SJCRH30 (cell line): ENCODE data around the gene PSMD13. TPM values are rescaled to one million over a fixed set of nuclear protein-coding genes. Genes with fewer than 3 reads are reported as not detected.
A peak's percentile ranks its signal among the peaks of the same experiment; 100 is the strongest.

ENCODE experiments used
- DNase-seq, 2 experiments: peaks; one replicate each; pipeline ENCODE4 v3.0.0-alpha.2; 2015 to 2020
- H3K27ac ChIP-seq: fragments of 250-450 bp; sonication (Bioruptor Pico); 2 replicates; pipeline ENCODE4 v1.5.1; 2020; ENCODE audit warnings: mild to moderate bottlenecking, moderate library complexity
- H3K27me3 ChIP-seq: fragments of 250-450 bp; sonication (Bioruptor Pico); 2 replicates; pipeline ENCODE4 v1.5.1; 2020; ENCODE audit warnings: mild to moderate bottlenecking, moderate library complexity
- H3K36me3 ChIP-seq: fragments of 250-450 bp; sonication (Bioruptor Pico); 2 replicates; pipeline ENCODE4 v1.5.1; 2020; ENCODE audit warnings: mild to moderate bottlenecking, moderate library complexity
- H3K4me1 ChIP-seq: fragments of 250-450 bp; sonication (Bioruptor Pico); 2 replicates; pipeline ENCODE4 v1.5.1; 2020; ENCODE audit warnings: mild to moderate bottlenecking, moderate library complexity
- H3K4me3 ChIP-seq: fragments of 250-450 bp; sonication (Bioruptor Pico); 2 replicates; pipeline ENCODE4 v1.5.1; 2020; ENCODE audit warnings: mild to moderate bottlenecking, moderate library complexity
- H3K9me3 ChIP-seq: fragments of 250-450 bp; sonication (Bioruptor Pico); replicated peaks from 2 replicates; pipeline ENCODE4 v1.5.1; 2020; ENCODE audit warnings: mild to moderate bottlenecking, moderate library complexity
- total RNA-seq: library from RNA; depleted of rRNA; stranded (reverse); fragments of >200 nt; shearing (Covaris generic); gene quantifications from 2 replicates; pipeline ENCODE4 v1.2.3, GENCODE V29; 2014

The PSMD13 gene
- total RNA-seq, 1 experiment from 2014 or later, result 131 TPM

GRCh38 chr11:240315-240714, 3.5 kb downstream of the PSMD13 start:
- no peak for DNase-seq
- Histone ChIP-seq H3K27ac (no peak overlapping the region), H3K4me1 (peaks cover 5% of the 10 kb centered on the region), H3K4me3 (no peak overlapping the region), H3K36me3 (peaks cover 25% of the 10 kb centered on the region), H3K9me3 (no peaks in the 10 kb centered on the region), H3K27me3 (no peaks in the 10 kb centered on the region)

- Histone ChIP-seq H3K9me3 (no peaks in the 10 kb centered on the region), H3K4me3 (no peak overlapping the region), H3K4me1 (peaks cover 5% of the 10 kb centered on the region; the same call in 1 of the 2 replicates), H3K27ac (no peak overlapping the region), H3K27me3 (no peaks in the 10 kb centered on the region), H3K36me3 (peaks cover 35% of the 10 kb centered on the region)
- no peak for DNase-seq
These were observed 4.9 kb downstream of the PSMD13 start for GRCh38 chr11:241634-242033.

GRCh38 chr11:244376-244775, 7.6 kb downstream of the PSMD13 start:
- Histone ChIP-seq H3K4me3 (no peak overlapping the region), H3K9me3 (no peaks in the 10 kb centered on the region), H3K4me1 (no peaks in the 10 kb centered on the region), H3K36me3 (peaks cover 56% of the 10 kb centered on the region), H3K27ac (no peak overlapping the region), H3K27me3 (no peaks in the 10 kb centered on the region)
- DNase-seq, result no peak

- Histone ChIP-seq H3K4me1 (no peaks in the 10 kb centered on the region), H3K27me3 (no peaks in the 10 kb centered on the region), H3K9me3 (no peaks in the 10 kb centered on the region), H3K36me3 (peaks cover 71% of the 10 kb centered on the region), H3K4me3 (no peak overlapping the region), H3K27ac (no peak overlapping the region)
- no peak for DNase-seq
These were observed 12.3 kb downstream of the PSMD13 start for GRCh38 chr11:249062-249461.

- Histone ChIP-seq H3K4me1 (no peaks in the 10 kb centered on the region), H3K4me3 (no peak overlapping the region), H3K9me3 (no peaks in the 10 kb centered on the region), H3K27ac (no peak overlapping the region), H3K27me3 (no peaks in the 10 kb centered on the region), H3K36me3 (peaks cover 62% of the 10 kb centered on the region)
- no peak for DNase-seq
These were observed 13.5 kb downstream of the PSMD13 start for GRCh38 chr11:250274-250673.

GRCh38 chr11:250740-251299, 14.0 kb downstream of the PSMD13 start:
- Histone ChIP-seq H3K27me3 (no peaks in the 10 kb centered on the region), H3K4me3 (no peak overlapping the region), H3K27ac (no peak overlapping the region), H3K4me1 (no peaks in the 10 kb centered on the region), H3K9me3 (no peaks in the 10 kb centered on the region), H3K36me3 (peaks cover 59% of the 10 kb centered on the region)
- peak; percentile 42 to 74 for DNase-seq

- H3K27me3 ChIP-seq, result no peaks in the 10 kb centered on the region
- H3K9me3 ChIP-seq, result no peaks in the 10 kb centered on the region
- H3K4me1 ChIP-seq, result no peaks in the 10 kb centered on the region
- H3K27ac ChIP-seq, result no peak overlapping the region
- no peak overlapping the region for H3K4me3 ChIP-seq
- DNase-seq, result no peak
- peaks cover 53% of the 10 kb centered on the region for H3K36me3 ChIP-seq
These were observed 14.8 kb downstream of the PSMD13 start for GRCh38 chr11:251550-251949.

- Histone ChIP-seq H3K4me3 (no peak overlapping the region), H3K27me3 (no peaks in the 10 kb centered on the region), H3K4me1 (no peaks in the 10 kb centered on the region), H3K27ac (no peak overlapping the region), H3K36me3 (peaks cover 42% of the 10 kb centered on the region), H3K9me3 (no peaks in the 10 kb centered on the region)
- no peak for DNase-seq
These were observed 15.9 kb downstream of the PSMD13 start for GRCh38 chr11:252666-253065.

- Histone ChIP-seq H3K9me3 (no peaks in the 10 kb centered on the region), H3K4me3 (no peak overlapping the region), H3K36me3 (peaks cover 36% of the 10 kb centered on the region), H3K27me3 (no peaks in the 10 kb centered on the region), H3K27ac (no peak overlapping the region), H3K4me1 (no peaks in the 10 kb centered on the region)
- DNase-seq, result peak; percentile 22 to 34
These were observed 16.5 kb downstream of the PSMD13 start for GRCh38 chr11:253160-253885.

- Histone ChIP-seq H3K36me3 (peaks cover 31% of the 10 kb centered on the region), H3K27me3 (no peaks in the 10 kb centered on the region), H3K4me1 (no peaks in the 10 kb centered on the region), H3K27ac (no peak overlapping the region), H3K4me3 (no peak overlapping the region), H3K9me3 (no peaks in the 10 kb centered on the region)
- no peak for DNase-seq
These were observed 17.1 kb downstream of the PSMD13 start for GRCh38 chr11:253886-254270.

GRCh38 chr11:255176-255575, 18.4 kb downstream of the PSMD13 start:
- no peak for DNase-seq
- H3K4me3 ChIP-seq, result no peak overlapping the region
- no peaks in the 10 kb centered on the region for H3K27me3 ChIP-seq
- H3K36me3 ChIP-seq, result peaks cover 25% of the 10 kb centered on the region
- H3K27ac ChIP-seq, result no peak overlapping the region
- no peaks in the 10 kb centered on the region for H3K4me1 ChIP-seq
- no peaks in the 10 kb centered on the region for H3K9me3 ChIP-seq

- Histone ChIP-seq H3K9me3 (no peaks in the 10 kb centered on the region), H3K27ac (no peak overlapping the region), H3K4me1 (no peaks in the 10 kb centered on the region), H3K4me3 (no peak overlapping the region), H3K36me3 (peaks cover 20% of the 10 kb centered on the region; the same call in 1 of the 2 replicates), H3K27me3 (no peaks in the 10 kb centered on the region)
- DNase-seq, result no peak
These were observed 19.0 kb downstream of the PSMD13 start for GRCh38 chr11:255816-256215.

GRCh38 chr11:256952-257737, 20.4 kb downstream of the PSMD13 start:
- no peaks in the 10 kb centered on the region for H3K4me1 ChIP-seq
- no peak overlapping the region for H3K4me3 ChIP-seq
- no peaks in the 10 kb centered on the region for H3K9me3 ChIP-seq
- no peak overlapping the region for H3K27ac ChIP-seq
- peaks cover 8% of the 10 kb centered on the region; the same call in 1 of the 2 replicates for H3K36me3 ChIP-seq
- DNase-seq, result no peak
- H3K27me3 ChIP-seq, result no peaks in the 10 kb centered on the region

- Histone ChIP-seq H3K36me3 (peaks cover 2% of the 10 kb centered on the region; the same call in 1 of the 2 replicates), H3K4me1 (no peaks in the 10 kb centered on the region), H3K4me3 (no peak overlapping the region), H3K27ac (no peak overlapping the region), H3K9me3 (no peaks in the 10 kb centered on the region), H3K27me3 (no peaks in the 10 kb centered on the region)
- no peak for DNase-seq
These were observed 21.2 kb downstream of the PSMD13 start for GRCh38 chr11:257766-258493.

GRCh38 chr11:259413-259812, 22.6 kb downstream of the PSMD13 start:
- no peaks in the 10 kb centered on the region for H3K36me3 ChIP-seq
- H3K27ac ChIP-seq, result no peak overlapping the region
- H3K4me1 ChIP-seq, result no peaks in the 10 kb centered on the region
- no peak overlapping the region for H3K4me3 ChIP-seq
- DNase-seq, result no peak
- H3K27me3 ChIP-seq, result no peaks in the 10 kb centered on the region
- no peaks in the 10 kb centered on the region for H3K9me3 ChIP-seq
